ENCODE data around the gene ZIK1. TPM values are rescaled to one million over a fixed set of nuclear protein-coding genes. Genes with fewer than 3 reads are reported as not detected.
A peak's percentile ranks its signal among the peaks of the same experiment; 100 is the strongest.

ZIK1 gene
- polyA plus RNA-seq (2013, experiment 1 of 2) = 8.7 TPM
- 7.8 TPM for polyA plus RNA-seq (2013, experiment 2 of 2)

- peaks cover 63% of the 10 kb centered on the region for H3K9me3 ChIP-seq (ENCODE audit: control insufficient read depth, low read length)
- peak within 1 kb of the TSS; percentile 73 for H3K4me3 ChIP-seq (ENCODE audit: extremely low read depth, insufficient read depth, low read length, poor library complexity, severe bottlenecking)
- H3K27ac ChIP-seq (ENCODE audit: low read depth, low read length, severe bottlenecking) = peak within 1 kb of the TSS; percentile 77
- peaks cover 3% of the 10 kb centered on the region for H3K4me1 ChIP-seq (ENCODE audit: control insufficient read depth, insufficient read depth, low read length, poor library complexity, severe bottlenecking)
- 6 to 7% methylated on average over 66 to 75 of the region's 76 CpGs for WGBS, 2 experiments (ENCODE audit: insufficient coverage in 2 of 2)
- peaks cover 41% of the 10 kb centered on the region for H3K36me3 ChIP-seq (ENCODE audit: control insufficient read depth, insufficient read depth, low read length)
Observed at GRCh38 chr19:57583521-57584416, at the start of gene ZIK1. Gene ZIK1 (plus strand): TSS chr19:57584145. CDS start chr19:57584357, 212 bp downstream.

DNA sequence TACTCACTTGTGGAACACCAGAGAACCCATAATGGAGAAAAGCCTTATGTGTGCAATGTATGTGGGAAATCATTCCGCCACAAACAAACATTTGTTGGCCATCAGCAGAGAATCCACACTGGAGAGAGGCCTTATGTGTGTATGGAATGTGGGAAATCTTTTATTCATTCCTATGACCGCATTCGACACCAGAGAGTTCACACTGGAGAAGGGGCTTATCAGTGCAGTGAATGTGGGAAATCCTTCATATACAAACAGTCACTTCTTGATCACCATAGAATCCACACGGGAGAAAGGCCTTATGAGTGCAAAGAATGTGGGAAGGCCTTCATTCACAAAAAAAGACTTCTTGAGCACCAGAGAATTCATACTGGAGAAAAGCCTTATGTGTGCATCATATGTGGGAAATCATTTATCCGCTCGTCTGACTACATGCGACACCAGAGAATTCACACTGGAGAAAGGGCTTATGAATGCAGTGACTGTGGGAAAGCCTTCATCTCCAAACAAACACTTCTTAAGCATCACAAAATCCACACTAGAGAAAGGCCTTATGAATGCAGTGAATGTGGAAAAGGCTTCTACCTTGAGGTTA, 45.9 kb upstream of the ZIK1 start:
- Histone ChIP-seq H3K27ac (ENCODE audit: low read depth, low read length, severe bottlenecking) (no peak overlapping the region), H3K9me3 (ENCODE audit: control insufficient read depth, low read length) (peaks cover 58% of the 10 kb centered on the region), H3K36me3 (ENCODE audit: control insufficient read depth, insufficient read depth, low read length) (peaks cover 98% of the 10 kb centered on the region), H3K4me1 (ENCODE audit: control insufficient read depth, insufficient read depth, low read length, poor library complexity, severe bottlenecking) (no peaks in the 10 kb centered on the region), H3K4me3 (ENCODE audit: extremely low read depth, insufficient read depth, low read length, poor library complexity, severe bottlenecking) (no peak overlapping the region)
- WGBS, 2 experiments (ENCODE audit: insufficient coverage in 2 of 2) = 67 to 100% methylated on average over 1 to 4 of the region's 7 CpGs

DNA sequence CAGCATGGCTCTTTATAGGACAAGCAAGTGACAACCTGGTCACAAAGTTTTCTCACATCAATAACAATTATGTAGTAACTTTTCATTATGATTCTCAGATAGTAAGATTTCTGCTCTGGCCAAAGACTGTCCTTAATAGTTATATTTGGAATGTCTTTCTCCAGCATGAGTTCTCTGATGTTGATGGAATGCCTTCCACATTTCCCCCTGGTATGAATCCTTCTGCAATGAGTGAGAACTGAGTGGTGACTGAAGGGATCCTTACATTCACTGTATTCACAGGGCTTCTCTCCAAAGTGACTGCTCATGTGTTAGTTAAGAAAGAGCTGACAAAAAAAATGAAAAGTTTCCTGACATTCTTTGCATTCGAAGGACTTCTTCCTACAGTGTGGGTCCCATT, 37.4 kb upstream of the ZIK1 start:
- Histone ChIP-seq H3K36me3 (ENCODE audit: control insufficient read depth, insufficient read depth, low read length) (peaks cover 98% of the 10 kb centered on the region), H3K9me3 (ENCODE audit: control insufficient read depth, low read length) (peaks cover 63% of the 10 kb centered on the region), H3K4me3 (ENCODE audit: extremely low read depth, insufficient read depth, low read length, poor library complexity, severe bottlenecking) (no peak overlapping the region), H3K4me1 (ENCODE audit: control insufficient read depth, insufficient read depth, low read length, poor library complexity, severe bottlenecking) (no peaks in the 10 kb centered on the region), H3K27ac (ENCODE audit: low read depth, low read length, severe bottlenecking) (no peak overlapping the region)
- WGBS, 2 experiments (ENCODE audit: insufficient coverage in 2 of 2) = 100% methylated on average over 1 of the region's 1 CpG

GRCh38 chr19:57552432-57552831, 31.5 kb upstream of the ZIK1 start:
- H3K9me3 ChIP-seq (ENCODE audit: control insufficient read depth, low read length) = peaks cover 39% of the 10 kb centered on the region

GRCh38 chr19:57557659-57558058, 26.3 kb upstream of the ZIK1 start:
- Histone ChIP-seq H3K36me3 (ENCODE audit: control insufficient read depth, insufficient read depth, low read length) (peaks cover 48% of the 10 kb centered on the region), H3K4me3 (ENCODE audit: extremely low read depth, insufficient read depth, low read length, poor library complexity, severe bottlenecking) (no peak overlapping the region)
- 100% methylated on average over 2 to 4 of the region's 5 CpGs for WGBS, 2 experiments (ENCODE audit: insufficient coverage in 2 of 2)

More at GRCh38 chr19:57552432-57552831, 31.5 kb upstream of the ZIK1 start:
- Histone ChIP-seq H3K27ac (ENCODE audit: low read depth, low read length, severe bottlenecking) (no peak overlapping the region), H3K4me1 (ENCODE audit: control insufficient read depth, insufficient read depth, low read length, poor library complexity, severe bottlenecking) (no peaks in the 10 kb centered on the region), H3K36me3 (ENCODE audit: control insufficient read depth, insufficient read depth, low read length) (peaks cover 93% of the 10 kb centered on the region), H3K4me3 (ENCODE audit: extremely low read depth, insufficient read depth, low read length, poor library complexity, severe bottlenecking) (no peak overlapping the region)
- 100% methylated on average over 1 to 2 of the region's 2 CpGs for WGBS, 2 experiments (ENCODE audit: insufficient coverage in 2 of 2)

DNA sequence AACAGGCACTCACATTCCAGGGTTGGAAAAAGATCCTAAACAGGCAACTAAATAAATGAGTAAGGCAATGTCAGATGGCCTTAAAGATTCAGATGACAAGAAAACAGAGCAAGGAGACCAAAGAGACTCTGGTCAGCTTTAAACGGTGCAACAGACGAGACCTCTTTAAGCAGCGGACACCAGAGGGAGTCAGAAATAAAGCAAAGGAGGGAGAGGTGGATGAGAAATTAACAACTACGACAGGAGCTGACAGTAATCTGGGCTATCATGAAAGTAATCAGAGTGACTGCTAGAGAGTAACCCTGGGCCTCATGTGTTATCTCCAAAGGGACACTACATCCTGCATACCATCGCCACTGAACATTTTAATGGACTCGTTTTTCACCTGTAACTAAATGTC, 25.4 kb upstream of the ZIK1 start:
- no peaks in the 10 kb centered on the region for H3K4me1 ChIP-seq (ENCODE audit: control insufficient read depth, insufficient read depth, low read length, poor library complexity, severe bottlenecking)
- peaks cover 38% of the 10 kb centered on the region for H3K9me3 ChIP-seq (ENCODE audit: control insufficient read depth, low read length)
- H3K27ac ChIP-seq (ENCODE audit: low read depth, low read length, severe bottlenecking) = no peak overlapping the region
- peak overlapping the region; percentile 90 for H3K4me3 ChIP-seq (ENCODE audit: extremely low read depth, insufficient read depth, low read length, poor library complexity, severe bottlenecking)
- 48 to 69% methylated on average over 4 to 5 of the region's 6 CpGs for WGBS, 2 experiments (ENCODE audit: insufficient coverage in 2 of 2)
- peaks cover 39% of the 10 kb centered on the region for H3K36me3 ChIP-seq (ENCODE audit: control insufficient read depth, insufficient read depth, low read length)

More at GRCh38 chr19:57557659-57558058, 26.3 kb upstream of the ZIK1 start:
- H3K4me1 ChIP-seq (ENCODE audit: control insufficient read depth, insufficient read depth, low read length, poor library complexity, severe bottlenecking) = no peaks in the 10 kb centered on the region
- peaks cover 38% of the 10 kb centered on the region for H3K9me3 ChIP-seq (ENCODE audit: control insufficient read depth, low read length)
- H3K27ac ChIP-seq (ENCODE audit: low read depth, low read length, severe bottlenecking) = no peak overlapping the region

DNA sequence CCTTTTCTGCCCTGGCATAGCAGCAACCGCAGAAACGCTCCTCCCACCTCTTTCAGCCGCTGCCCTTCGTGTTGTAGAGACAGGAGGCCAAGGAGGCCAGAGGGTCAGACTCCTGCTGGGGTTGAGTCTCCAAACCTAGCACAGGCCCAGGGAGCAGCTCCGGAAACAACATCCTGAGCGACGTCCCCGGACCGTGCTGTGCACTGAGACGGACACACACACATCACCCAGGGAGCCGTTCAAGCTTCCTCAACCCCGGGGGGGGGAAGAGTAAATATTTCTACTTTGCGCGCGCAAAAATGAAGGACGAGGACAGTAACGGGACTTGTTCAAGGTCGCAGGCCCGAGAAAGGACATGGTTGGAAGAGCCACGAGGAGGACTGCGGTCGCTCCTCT, 24.9 kb upstream of the ZIK1 start:
- H3K36me3 ChIP-seq (ENCODE audit: control insufficient read depth, insufficient read depth, low read length) = peaks cover 34% of the 10 kb centered on the region
- WGBS, 2 experiments (ENCODE audit: insufficient coverage in 2 of 2) = 1 to 2% methylated on average over 18 to 20 of the region's 22 CpGs
- peak overlapping the region; percentile 90 for H3K4me3 ChIP-seq (ENCODE audit: extremely low read depth, insufficient read depth, low read length, poor library complexity, severe bottlenecking)
- H3K4me1 ChIP-seq (ENCODE audit: control insufficient read depth, insufficient read depth, low read length, poor library complexity, severe bottlenecking) = no peaks in the 10 kb centered on the region
- peaks cover 41% of the 10 kb centered on the region for H3K9me3 ChIP-seq (ENCODE audit: control insufficient read depth, low read length)
- H3K27ac ChIP-seq (ENCODE audit: low read depth, low read length, severe bottlenecking) = peak overlapping the region; percentile 55

DNA sequence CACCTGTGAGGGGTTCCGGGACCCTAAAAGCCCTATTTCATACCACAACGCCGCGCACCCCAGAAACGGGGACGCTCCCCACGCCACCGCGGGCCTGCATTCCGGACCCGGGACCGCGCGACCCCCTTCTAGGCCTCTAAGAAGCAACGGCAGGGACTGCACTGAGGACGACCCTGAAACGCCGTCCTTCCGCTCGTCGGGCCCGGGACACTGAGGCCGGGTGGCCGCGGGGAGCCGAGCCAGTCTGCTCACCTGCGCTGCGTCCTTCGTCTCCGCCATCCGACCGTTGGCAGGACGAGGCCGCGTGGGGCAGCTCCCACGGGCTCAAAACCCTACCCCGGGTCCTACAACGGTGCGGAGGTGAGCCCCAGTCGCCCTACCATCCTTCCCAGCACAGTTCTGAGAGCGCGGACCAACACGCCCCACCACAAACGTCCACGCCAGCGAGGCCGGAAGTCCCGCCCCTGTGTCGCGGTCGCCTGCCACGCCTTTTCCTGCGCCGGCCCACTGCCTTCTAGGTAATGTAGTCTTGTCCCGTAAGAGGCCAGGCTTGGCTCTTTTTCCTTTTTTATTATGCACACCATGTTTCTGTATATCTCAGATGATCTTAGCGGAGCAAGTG, 24.4 kb upstream of the ZIK1 start, which contains the start of gene ZNF550:
Gene ZNF550 (minus strand): TSS at position 460 of the 622 bp plus-strand sequence. CDS start 181 bp downstream, at position 279.
- Histone ChIP-seq H3K36me3 (ENCODE audit: control insufficient read depth, insufficient read depth, low read length) (peaks cover 29% of the 10 kb centered on the region), H3K4me1 (ENCODE audit: control insufficient read depth, insufficient read depth, low read length, poor library complexity, severe bottlenecking) (no peaks in the 10 kb centered on the region), H3K27ac (ENCODE audit: low read depth, low read length, severe bottlenecking) (peak within 1 kb of the TSS; percentile 55), H3K9me3 (ENCODE audit: control insufficient read depth, low read length) (peaks cover 46% of the 10 kb centered on the region), H3K4me3 (ENCODE audit: extremely low read depth, insufficient read depth, low read length, poor library complexity, severe bottlenecking) (peak within 1 kb of the TSS; percentile 90)
- 0% methylated on average over 41 to 55 of the region's 56 CpGs for WGBS, 2 experiments (ENCODE audit: insufficient coverage in 2 of 2)

DNA sequence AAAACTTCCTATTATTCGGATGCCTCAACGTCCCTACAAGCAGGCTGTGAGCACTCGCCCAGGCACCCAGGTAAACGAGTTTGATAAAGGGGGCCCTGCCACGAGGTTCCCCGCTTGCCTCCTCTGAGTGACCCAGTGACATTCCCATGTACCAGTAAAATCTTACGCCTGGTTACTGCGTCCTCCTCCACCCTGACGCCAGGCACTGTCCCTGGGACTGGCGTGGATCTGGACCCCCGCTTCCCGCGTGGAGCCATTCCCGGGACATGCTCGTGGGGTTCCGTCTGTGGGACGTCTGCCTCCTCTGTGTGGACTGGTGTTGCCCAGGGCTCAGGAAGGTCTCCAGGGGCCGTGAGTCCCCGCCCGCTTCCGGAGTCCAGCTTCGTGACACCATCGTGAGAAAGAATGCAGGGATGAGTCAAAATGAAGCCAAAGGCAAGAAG, 23.9 kb upstream of the ZIK1 start:
- H3K9me3 ChIP-seq (ENCODE audit: control insufficient read depth, low read length) = peaks cover 51% of the 10 kb centered on the region
- H3K27ac ChIP-seq (ENCODE audit: low read depth, low read length, severe bottlenecking) = no peak overlapping the region
- peaks cover 24% of the 10 kb centered on the region for H3K36me3 ChIP-seq (ENCODE audit: control insufficient read depth, insufficient read depth, low read length)
- H3K4me1 ChIP-seq (ENCODE audit: control insufficient read depth, insufficient read depth, low read length, poor library complexity, severe bottlenecking) = no peaks in the 10 kb centered on the region
- peak overlapping the region; percentile 90 for H3K4me3 ChIP-seq (ENCODE audit: extremely low read depth, insufficient read depth, low read length, poor library complexity, severe bottlenecking)
- 81 to 92% methylated on average over 20 to 22 of the region's 23 CpGs for WGBS, 2 experiments (ENCODE audit: insufficient coverage in 2 of 2)

DNA sequence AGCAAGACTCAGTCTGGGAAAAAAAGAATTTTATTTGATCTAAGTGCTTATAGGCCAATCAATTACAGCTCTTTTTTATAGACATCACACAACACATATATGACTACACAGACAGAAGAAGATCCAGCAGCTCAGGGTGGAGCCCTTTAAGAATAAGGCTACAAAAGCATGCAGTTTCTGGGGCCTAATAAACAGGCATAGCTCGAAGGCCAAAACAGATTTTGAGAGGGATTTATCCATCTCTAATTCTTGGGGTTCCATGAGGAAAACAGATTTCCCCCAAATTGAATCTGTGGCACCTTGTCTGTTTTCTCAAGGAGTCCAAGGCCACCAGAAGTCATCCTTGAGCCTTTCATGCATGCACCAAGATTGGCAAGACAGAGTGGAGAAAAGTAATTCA, 20.4 kb upstream of the ZIK1 start:
- H3K4me3 ChIP-seq (ENCODE audit: extremely low read depth, insufficient read depth, low read length, poor library complexity, severe bottlenecking) = no peak overlapping the region
- WGBS, 2 experiments (ENCODE audit: insufficient coverage in 2 of 2) = 22 to 56% methylated on average over 1 of the region's 1 CpG
- peaks cover 81% of the 10 kb centered on the region for H3K9me3 ChIP-seq (ENCODE audit: control insufficient read depth, low read length)
- no peak overlapping the region for H3K27ac ChIP-seq (ENCODE audit: low read depth, low read length, severe bottlenecking)
- no peaks in the 10 kb centered on the region for H3K4me1 ChIP-seq (ENCODE audit: control insufficient read depth, insufficient read depth, low read length, poor library complexity, severe bottlenecking)
- H3K36me3 ChIP-seq (ENCODE audit: control insufficient read depth, insufficient read depth, low read length) = no peaks in the 10 kb centered on the region

Data from mesodermal cell (in vitro differentiated cells).